Thyroid gland (tissue), 4 donors: ENCODE data around the gene PRDM12. TPM values are rescaled to one million over a fixed set of nuclear protein-coding genes. Genes with fewer than 3 reads are reported as not detected.

ENCODE experiments used
- DNase-seq, 2 donors: peaks; one replicate each; pipeline ENCODE4 v3.0.0-alpha.2; 2019
- H3K27ac ChIP-seq, 3 donors: fragments of 200-600 bp; sonication (generic); 1 replicate in 2 of 3; 2 replicates in 1 of 3; pipeline ENCODE4 v1.5.1; 2016 to 2019; ENCODE audit warnings: mild to moderate bottlenecking in 1 of 3, moderate library complexity in 1 of 3
- H3K27me3 ChIP-seq: fragments of 200-600 bp; sonication (generic); one replicate; pipeline ENCODE4 v1.5.1; 2019
- H3K36me3 ChIP-seq, 2 donors: fragments of 200-600 bp; sonication (generic); one replicate each; pipeline ENCODE4 v1.5.1; 2016 to 2019
- H3K4me1 ChIP-seq, 2 donors: fragments of 200-600 bp; sonication (generic); one replicate each; pipeline ENCODE4 v1.5.1; 2017 to 2019
- H3K4me3 ChIP-seq, 3 donors: fragments of 200-600 bp; sonication (generic); replicated peaks in 1 of 3; 1 replicate in 2 of 3; 2 replicates in 1 of 3; pipeline ENCODE4 v1.5.1; 2016; ENCODE audit warnings: mild to moderate bottlenecking in 1 of 3
- H3K9me3 ChIP-seq: fragments of 200-600 bp; sonication (generic); one replicate; pipeline ENCODE4 v1.5.1; 2017
- CTCF ChIP-seq, 6 experiments: fragments of 200-600 bp in 3 of 6; fragments of 450-650 bp in 3 of 6; sonication (generic) in 3 of 6; IDR thresholded peaks; one replicate each; pipeline ENCODE4 v1.5.1; 2016 to 2019; ENCODE audit warnings: antibody characterized with exemption in 6 of 6, mild to moderate bottlenecking in 2 of 6, inconsistent platforms in 1 of 6, moderate library complexity in 1 of 6
- POLR2A ChIP-seq, 2 donors: fragments of 450-650 bp; IDR thresholded peaks; one replicate each; pipeline ENCODE4 v1.6.1; 2017; ENCODE audit warnings: antibody characterized with exemption in 2 of 2, mild to moderate bottlenecking in 2 of 2, moderate library complexity in 1 of 2
- WGBS, 2 donors: methylation state at CpG; one replicate each; pipeline ENCODE4 v1.1.5; 2017; 5-methylcytosine and 5-hydroxymethylcytosine counted together
- intact Hi-C: fragments of 100-400 bp; cut with DNase I; formaldehyde crosslinking; loops from one replicate; pipeline ENCODE4 v1.15.1; 2023
- total RNA-seq, 4 donors: library from RNA; depleted of rRNA; stranded (reverse); fragments of >200 nt; gene quantifications; one replicate each; pipeline ENCODE4 v1.2.3, GENCODE V29; 2016

PRDM12 gene
- total RNA-seq, 4 donors from 2014 or later = not detected

GRCh38 chr9:130627051-130627450, 37.3 kb upstream of the PRDM12 start:
- intact Hi-C loops = no loop called here
- DNase-seq = no peak
- 87 to 90% methylated on average over 10 of the region's 10 CpGs for WGBS, 2 donors
- no peaks in the 10 kb centered on the region for H3K9me3 ChIP-seq
- peaks cover 65 to 83% of the 10 kb centered on the region in 2 donors for H3K36me3 ChIP-seq
- no peak overlapping the region for H3K27ac ChIP-seq
- H3K4me1 ChIP-seq = no peaks in the 10 kb centered on the region
- TF ChIP-seq POLR2A (IDR thresholded peaks at IDR 0.05) (no peak), CTCF (IDR thresholded peaks at IDR 0.05) (no peak)
- no peak overlapping the region for H3K4me3 ChIP-seq
- H3K27me3 ChIP-seq = no peaks in the 10 kb centered on the region

- H3K36me3 ChIP-seq = peaks cover 73 to 84% of the 10 kb centered on the region in 2 donors
- TF ChIP-seq POLR2A (IDR thresholded peaks at IDR 0.05) = no peak
- 91 to 94% methylated on average over 23 of the region's 23 CpGs for WGBS, 2 donors
Observed at GRCh38 chr9:130627896-130628792, 36.2 kb upstream of the PRDM12 start.

DNA sequence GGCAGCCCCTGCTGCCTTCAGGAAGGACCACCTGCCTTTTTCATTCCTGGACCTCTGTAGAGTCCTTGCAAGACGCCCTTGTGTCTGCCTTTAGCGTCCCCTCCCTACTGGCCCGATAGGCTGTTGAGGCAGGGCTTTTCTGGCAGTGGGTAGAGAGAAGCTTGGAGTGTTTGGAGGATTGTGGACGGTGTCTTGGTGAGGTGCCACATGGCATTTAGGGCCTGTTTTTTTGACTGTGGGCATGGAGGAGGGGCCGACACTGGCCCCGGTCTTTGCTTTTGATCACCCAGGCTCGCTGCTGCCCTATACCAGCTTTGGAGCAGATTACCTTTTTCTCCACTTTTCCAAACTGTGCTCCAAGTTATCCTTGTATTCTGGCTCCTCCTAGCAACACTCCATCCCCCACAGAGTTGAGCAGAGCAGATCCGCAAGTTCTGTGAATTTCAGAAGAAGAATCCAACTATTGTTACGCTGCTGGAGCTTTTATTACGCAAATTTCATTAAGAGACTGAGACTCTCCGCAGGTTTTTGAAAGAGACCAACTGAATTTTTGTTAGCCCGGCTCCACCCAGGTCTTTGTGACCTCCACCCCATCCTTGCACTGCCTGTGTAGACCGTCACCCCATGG, 34.8 kb upstream of the PRDM12 start:
- 88 to 92% methylated on average over 13 of the region's 13 CpGs for WGBS, 2 donors
- Histone ChIP-seq H3K4me1 (no peaks in the 10 kb centered on the region), H3K27ac (no peak overlapping the region), H3K4me3 (no peak overlapping the region), H3K27me3 (no peaks in the 10 kb centered on the region), H3K9me3 (no peaks in the 10 kb centered on the region), H3K36me3 (peaks cover 75 to 84% of the 10 kb centered on the region in 2 donors)
- no peak for TF ChIP-seq POLR2A (IDR thresholded peaks at IDR 0.05)
- DNase-seq = no peak
- intact Hi-C loops = no loop called here

More at GRCh38 chr9:130627896-130628792, 36.2 kb upstream of the PRDM12 start:
- Histone ChIP-seq H3K9me3 (no peaks in the 10 kb centered on the region), H3K27ac (no peak overlapping the region), H3K27me3 (no peaks in the 10 kb centered on the region), H3K4me1 (no peaks in the 10 kb centered on the region), H3K4me3 (no peak overlapping the region)
- no peak for DNase-seq
- intact Hi-C loops = no loop called here

DNA sequence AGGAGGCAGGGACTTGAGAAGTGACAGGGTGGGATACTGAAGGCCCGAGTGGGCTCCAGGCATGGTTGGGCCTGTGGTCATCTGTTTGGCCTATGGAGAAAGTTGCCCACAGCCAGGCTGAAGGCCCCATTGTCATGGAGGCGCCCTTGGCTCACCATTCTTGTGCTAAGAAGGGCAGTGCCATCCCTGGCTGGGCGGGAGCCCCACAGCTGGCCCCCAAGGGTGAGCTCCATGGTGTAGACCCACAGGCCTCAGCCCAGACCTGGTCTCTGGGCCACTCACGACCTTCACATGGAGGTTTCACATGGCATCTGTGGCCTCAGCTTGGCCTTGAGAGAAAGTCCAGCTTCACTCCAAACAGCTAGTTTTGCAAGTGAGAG, 34.3 kb upstream of the PRDM12 start:
- DNase-seq = no peak
- H3K4me3 ChIP-seq = no peak overlapping the region
- H3K4me1 ChIP-seq = no peaks in the 10 kb centered on the region
- intact Hi-C loops = no loop called here
- no peaks in the 10 kb centered on the region for H3K27me3 ChIP-seq
- peaks cover 74 to 84% of the 10 kb centered on the region in 2 donors for H3K36me3 ChIP-seq
- 92 to 100% methylated on average over 1 to 3 of the region's 4 CpGs for WGBS, 2 donors
- no peaks in the 10 kb centered on the region for H3K9me3 ChIP-seq
- no peak overlapping the region for H3K27ac ChIP-seq
- TF ChIP-seq POLR2A (IDR thresholded peaks at IDR 0.05) (no peak), CTCF (IDR thresholded peaks at IDR 0.05) (no peak)

- TF ChIP-seq POLR2A (IDR thresholded peaks at IDR 0.05) (no peak), CTCF (IDR thresholded peaks at IDR 0.05) (no peak)
- Histone ChIP-seq H3K27ac (no peak overlapping the region), H3K4me3 (no peak overlapping the region), H3K4me1 (no peaks in the 10 kb centered on the region), H3K27me3 (no peaks in the 10 kb centered on the region), H3K9me3 (no peaks in the 10 kb centered on the region), H3K36me3 (peaks cover 68 to 82% of the 10 kb centered on the region in 2 donors)
- no peak for DNase-seq
- WGBS, 2 donors = 92 to 94% methylated on average over 24 to 26 of the region's 27 CpGs
- intact Hi-C loops = no loop called here
Observed at GRCh38 chr9:130630506-130631330, 33.7 kb upstream of the PRDM12 start.
